BLaER1 (cell line): Measurements from ENCODE around the gene SLC22A3.

Experiments
- H3K27ac ChIP-seq: shearing (Covaris generic); formaldehyde crosslinking; 2 replicates; pipeline ENCODE4 v1.8.1; 2022
- H3K27me3 ChIP-seq: shearing (Covaris generic); formaldehyde crosslinking; 2 replicates; pipeline ENCODE4 v1.8.1; 2022
- H3K36me3 ChIP-seq: shearing (Covaris generic); formaldehyde crosslinking; 2 replicates; pipeline ENCODE4 v1.8.1; 2022
- H3K4me1 ChIP-seq: shearing (Covaris generic); formaldehyde crosslinking; 2 replicates; pipeline ENCODE4 v1.8.1; 2022
- H3K4me2 ChIP-seq: shearing (Covaris generic); formaldehyde crosslinking; 2 replicates; pipeline ENCODE4 v1.8.1; 2022
- H3K4me3 ChIP-seq: shearing (Covaris generic); formaldehyde crosslinking; 2 replicates; pipeline ENCODE4 v1.8.1; 2022
- H3K9ac ChIP-seq: shearing (Covaris generic); formaldehyde crosslinking; 2 replicates; pipeline ENCODE4 v1.8.1; 2022
- H3K9me3 ChIP-seq: shearing (Covaris generic); formaldehyde crosslinking; 2 replicates; pipeline ENCODE4 v1.8.1; 2022
- H4K20me1 ChIP-seq: shearing (Covaris generic); formaldehyde crosslinking; 2 replicates; pipeline ENCODE4 v1.8.1; 2022
- Cebpa-rat ChIP-seq: shearing (Covaris generic); IDR thresholded peaks from 2 replicates; pipeline ENCODE4 v1.8.1; 2022

The SLC22A3 gene

DNA sequence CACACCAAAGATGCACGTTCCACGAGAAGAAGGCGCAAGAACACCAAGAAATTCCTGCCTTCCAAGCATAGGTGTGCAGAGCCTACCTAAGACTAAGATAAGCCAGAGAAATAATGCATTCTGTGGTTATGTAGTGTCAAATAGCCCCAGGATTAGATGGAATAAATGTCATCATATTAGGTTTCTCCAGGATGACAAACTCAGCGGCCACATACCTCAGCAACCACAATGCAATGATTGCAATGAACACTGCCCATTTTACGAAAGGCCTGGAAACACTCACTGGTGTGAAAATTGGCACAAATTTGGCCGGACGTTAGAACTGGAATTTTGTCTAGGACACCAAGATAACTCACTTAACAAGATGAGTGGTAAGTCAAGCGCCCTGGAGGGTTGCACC, 129.7 kb downstream of the SLC22A3 start:
- no peaks in the 10 kb centered on the region for H4K20me1 ChIP-seq
- peaks cover 14% of the 10 kb centered on the region; the same call in 1 of the 2 replicates for H3K9me3 ChIP-seq
- no peak for TF ChIP-seq Cebpa-rat
- H3K4me2 ChIP-seq, result no peak overlapping the region
- no peaks in the 10 kb centered on the region for H3K36me3 ChIP-seq
- no peaks in the 10 kb centered on the region for H3K4me1 ChIP-seq
- H3K4me3 ChIP-seq, result no peak overlapping the region
- H3K27me3 ChIP-seq, result peaks cover 5% of the 10 kb centered on the region; the same call in 1 of the 2 replicates
- no peak overlapping the region for H3K27ac ChIP-seq
- H3K9ac ChIP-seq, result no peak overlapping the region

DNA sequence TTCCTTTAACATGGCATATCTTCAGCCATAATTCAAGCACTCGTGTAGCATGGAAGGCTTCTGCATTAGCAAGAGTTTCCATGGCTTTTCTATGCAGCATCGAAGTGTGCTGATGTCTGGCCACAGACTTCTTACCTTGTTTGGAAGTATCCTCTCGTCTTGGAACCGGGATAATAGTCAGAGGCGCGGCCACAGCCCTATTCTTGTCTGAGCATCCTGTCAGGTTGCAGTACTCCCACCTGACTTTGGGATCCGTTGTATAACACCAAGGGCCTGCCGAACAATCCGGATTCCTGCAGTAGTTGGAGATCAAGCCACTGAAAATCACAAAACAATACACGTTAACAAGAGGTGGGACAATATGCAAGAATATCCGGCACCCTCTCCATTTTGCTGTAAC, 138.9 kb downstream of the SLC22A3 start:
- Histone ChIP-seq H3K9ac (no peak overlapping the region), H3K36me3 (no peaks in the 10 kb centered on the region), H3K4me3 (no peak overlapping the region), H3K9me3 (no peaks in the 10 kb centered on the region), H3K27me3 (no peaks in the 10 kb centered on the region), H3K4me1 (no peaks in the 10 kb centered on the region), H3K27ac (no peak overlapping the region), H4K20me1 (no peaks in the 10 kb centered on the region), H3K4me2 (no peak overlapping the region)
- TF ChIP-seq Cebpa-rat, result no peak

DNA sequence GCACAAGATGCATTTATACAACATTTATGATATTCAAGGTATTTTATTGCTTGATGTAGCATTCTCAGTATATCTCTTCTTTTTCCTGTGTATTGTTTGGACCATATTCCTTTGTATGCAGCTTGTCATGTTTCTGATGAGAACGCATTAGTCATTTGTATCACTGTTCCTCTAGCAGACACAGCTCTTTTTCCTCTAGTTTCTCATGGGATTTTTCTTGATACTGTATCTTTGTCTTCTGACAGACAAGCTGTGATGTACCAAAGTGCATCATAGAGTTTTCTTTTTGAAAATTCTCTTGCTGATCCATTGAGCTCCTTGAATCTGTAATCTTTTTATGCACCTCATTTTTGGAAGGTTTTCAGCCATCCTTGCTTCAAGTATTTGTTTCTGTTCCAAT, 140.9 kb downstream of the SLC22A3 start:
- Histone ChIP-seq H3K36me3 (no peaks in the 10 kb centered on the region), H3K4me3 (no peak overlapping the region), H4K20me1 (no peaks in the 10 kb centered on the region), H3K27ac (no peak overlapping the region), H3K27me3 (no peaks in the 10 kb centered on the region), H3K4me1 (no peaks in the 10 kb centered on the region), H3K9ac (no peak overlapping the region), H3K4me2 (no peak overlapping the region), H3K9me3 (no peaks in the 10 kb centered on the region)
- TF ChIP-seq Cebpa-rat, result no peak

DNA sequence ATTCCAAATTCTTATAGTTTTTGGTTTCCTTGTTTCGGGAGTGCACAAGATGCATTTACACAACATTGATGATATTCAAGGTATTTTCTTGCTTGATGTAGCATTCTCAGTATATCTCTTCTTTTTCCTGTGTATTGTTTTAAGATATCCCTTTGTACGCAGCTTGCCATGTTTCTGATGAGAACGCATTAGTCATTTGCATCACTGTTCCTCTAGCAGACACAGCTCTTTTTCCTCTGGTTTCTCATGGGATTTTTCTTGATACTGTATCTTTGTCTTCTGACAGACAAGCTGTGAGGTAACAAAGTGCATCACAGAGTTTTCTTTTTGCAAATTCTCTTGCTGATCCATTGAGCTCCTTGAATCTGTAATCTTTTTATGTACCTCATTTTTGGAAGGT, 146.4 kb downstream of the SLC22A3 start:
- Histone ChIP-seq H3K9ac (no peak overlapping the region), H3K4me3 (no peak overlapping the region), H4K20me1 (no peaks in the 10 kb centered on the region), H3K27me3 (no peaks in the 10 kb centered on the region), H3K4me1 (no peaks in the 10 kb centered on the region), H3K27ac (no peak overlapping the region), H3K4me2 (no peak overlapping the region), H3K36me3 (no peaks in the 10 kb centered on the region), H3K9me3 (no peaks in the 10 kb centered on the region)
- TF ChIP-seq Cebpa-rat, result no peak

DNA sequence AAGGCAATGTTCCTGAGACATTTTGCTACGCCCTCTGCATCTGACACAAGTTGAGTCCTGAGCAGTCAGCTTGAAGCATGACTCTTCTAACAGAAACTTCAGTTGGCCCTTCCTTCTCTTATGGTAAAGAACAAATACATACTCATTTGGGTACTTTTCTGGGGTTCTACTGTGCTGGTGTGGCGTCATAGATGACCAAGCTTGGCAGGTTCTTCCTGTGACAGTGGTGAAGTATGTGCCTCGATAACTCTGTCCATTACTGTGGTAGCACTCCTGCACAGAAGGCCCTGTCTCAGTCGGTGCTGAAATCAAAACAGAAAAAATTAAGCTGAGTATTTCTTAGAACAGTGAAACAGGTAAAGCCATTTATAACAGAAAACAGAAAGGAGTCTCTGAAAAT, 152.5 kb downstream of the SLC22A3 start:
- H3K9me3 ChIP-seq, result peaks cover 26% of the 10 kb centered on the region
- no peak overlapping the region for H3K27ac ChIP-seq
- H3K4me2 ChIP-seq, result no peak overlapping the region
- H3K36me3 ChIP-seq, result no peaks in the 10 kb centered on the region
- no peaks in the 10 kb centered on the region for H3K4me1 ChIP-seq
- H3K27me3 ChIP-seq, result no peaks in the 10 kb centered on the region
- no peak overlapping the region for H3K9ac ChIP-seq
- no peak overlapping the region for H3K4me3 ChIP-seq
- H4K20me1 ChIP-seq, result no peaks in the 10 kb centered on the region
- no peak for TF ChIP-seq Cebpa-rat
